ENCODE measurements around the gene STAMBPL1. TPM values are rescaled to one million over a fixed set of nuclear protein-coding genes. Genes with fewer than 3 reads are reported as not detected.

STAMBPL1 gene
- total and polyA plus RNA-seq, 4 donors = 1.7 to 24.5 (median 5.1) TPM

- no peak overlapping the region for H3K9ac ChIP-seq (ENCODE audit: insufficient read depth in 1 of 2, low read length in 2 of 2)
- TF ChIP-seq, protein P1, sequence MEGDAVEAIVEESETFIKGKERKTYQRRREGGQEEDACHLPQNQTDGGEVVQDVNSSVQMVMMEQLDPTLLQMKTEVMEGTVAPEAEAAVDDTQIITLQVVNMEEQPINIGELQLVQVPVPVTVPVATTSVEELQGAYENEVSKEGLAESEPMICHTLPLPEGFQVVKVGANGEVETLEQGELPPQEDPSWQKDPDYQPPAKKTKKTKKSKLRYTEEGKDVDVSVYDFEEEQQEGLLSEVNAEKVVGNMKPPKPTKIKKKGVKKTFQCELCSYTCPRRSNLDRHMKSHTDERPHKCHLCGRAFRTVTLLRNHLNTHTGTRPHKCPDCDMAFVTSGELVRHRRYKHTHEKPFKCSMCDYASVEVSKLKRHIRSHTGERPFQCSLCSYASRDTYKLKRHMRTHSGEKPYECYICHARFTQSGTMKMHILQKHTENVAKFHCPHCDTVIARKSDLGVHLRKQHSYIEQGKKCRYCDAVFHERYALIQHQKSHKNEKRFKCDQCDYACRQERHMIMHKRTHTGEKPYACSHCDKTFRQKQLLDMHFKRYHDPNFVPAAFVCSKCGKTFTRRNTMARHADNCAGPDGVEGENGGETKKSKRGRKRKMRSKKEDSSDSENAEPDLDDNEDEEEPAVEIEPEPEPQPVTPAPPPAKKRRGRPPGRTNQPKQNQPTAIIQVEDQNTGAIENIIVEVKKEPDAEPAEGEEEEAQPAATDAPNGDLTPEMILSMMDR (IDR thresholded peaks at IDR 0.05; ENCODE audit: control extremely low read depth, extremely low read depth) = no peak
- 37 to 54% methylated on average over 3 of the region's 3 CpGs for WGBS, 2 donors
- ATAC-seq (ENCODE audit: insufficient read depth, low FRiP score) (no peak), DNase-seq (peak; percentile 36 to 64 (median 51))
- no peaks in the 10 kb centered on the region for H3K36me3 ChIP-seq (ENCODE audit: control insufficient read depth in 4 of 4, insufficient read depth in 4 of 4, low read length in 4 of 4)
- no peaks in the 10 kb centered on the region for H3K27me3 ChIP-seq (ENCODE audit: control insufficient read depth in 3 of 3, insufficient read depth in 3 of 3, low read length in 2 of 3)
- peaks cover 2 to 11% (median 7%) of the 10 kb centered on the region in 5 donors for H3K4me1 ChIP-seq (ENCODE audit: control insufficient read depth in 5 of 5, insufficient read depth in 5 of 5, low read length in 5 of 5)
- H3K9me3 ChIP-seq (ENCODE audit: control insufficient read depth in 4 of 4, insufficient read depth in 3 of 4, low read length in 3 of 4) = no peaks in the 10 kb centered on the region
- no peak overlapping the region for H3K27ac ChIP-seq (ENCODE audit: low read depth in 1 of 2, low read length in 1 of 2)
- no peak overlapping the region for H3K4me3 ChIP-seq
These were observed 25.4 kb upstream of the STAMBPL1 start for GRCh38 chr10:88854684-88855083.

- H3K27ac ChIP-seq (ENCODE audit: low read depth in 1 of 2, low read length in 1 of 2) = no peak overlapping the region
- peaks cover 2 to 11% (median 3%) of the 10 kb centered on the region in 5 donors for H3K4me1 ChIP-seq (ENCODE audit: control insufficient read depth in 5 of 5, insufficient read depth in 5 of 5, low read length in 5 of 5)
- H3K27me3 ChIP-seq (ENCODE audit: control insufficient read depth in 3 of 3, insufficient read depth in 3 of 3, low read length in 2 of 3) = no peaks in the 10 kb centered on the region
- H3K4me3 ChIP-seq = no peak overlapping the region
- H3K9ac ChIP-seq (ENCODE audit: insufficient read depth in 1 of 2, low read length in 2 of 2) = no peak overlapping the region
- TF ChIP-seq, protein P1 (IDR thresholded peaks at IDR 0.05; ENCODE audit: control extremely low read depth, extremely low read depth) = no peak
- DNase-seq (no peak), ATAC-seq (ENCODE audit: insufficient read depth, low FRiP score) (no peak)
- H3K36me3 ChIP-seq (ENCODE audit: control insufficient read depth in 4 of 4, insufficient read depth in 4 of 4, low read length in 4 of 4) = no peaks in the 10 kb centered on the region
- no peaks in the 10 kb centered on the region for H3K9me3 ChIP-seq (ENCODE audit: control insufficient read depth in 4 of 4, insufficient read depth in 3 of 4, low read length in 3 of 4)
These were observed 22.2 kb upstream of the STAMBPL1 start for GRCh38 chr10:88857831-88858230.

DNA sequence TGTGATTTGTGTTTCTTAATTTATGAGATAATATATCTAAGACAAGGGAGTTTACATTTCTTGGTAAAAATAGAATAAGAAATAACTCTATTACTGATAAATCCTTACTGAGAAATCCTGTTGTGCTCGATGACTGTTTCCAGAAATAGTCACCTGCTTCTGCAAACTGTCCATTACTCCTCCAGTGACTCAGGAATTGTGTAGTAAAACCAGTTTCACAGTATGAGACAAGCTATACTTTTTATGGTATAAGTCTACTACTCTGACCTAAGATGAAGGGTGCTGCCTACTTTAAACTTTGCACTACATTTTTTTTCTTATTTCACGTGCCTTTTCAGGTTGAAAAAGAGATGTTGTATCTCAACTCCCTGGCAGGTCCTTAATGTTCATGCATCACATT lies 21.6 kb upstream of the STAMBPL1 start:
- Histone ChIP-seq H3K9me3 (ENCODE audit: control insufficient read depth in 4 of 4, insufficient read depth in 3 of 4, low read length in 3 of 4) (no peaks in the 10 kb centered on the region), H3K27ac (ENCODE audit: low read depth in 1 of 2, low read length in 1 of 2) (no peak overlapping the region), H3K4me3 (no peak overlapping the region), H3K36me3 (ENCODE audit: control insufficient read depth in 4 of 4, insufficient read depth in 4 of 4, low read length in 4 of 4) (no peaks in the 10 kb centered on the region), H3K27me3 (ENCODE audit: control insufficient read depth in 3 of 3, insufficient read depth in 3 of 3, low read length in 2 of 3) (no peaks in the 10 kb centered on the region), H3K4me1 (ENCODE audit: control insufficient read depth in 5 of 5, insufficient read depth in 5 of 5, low read length in 5 of 5) (peaks cover 2 to 10% (median 3%) of the 10 kb centered on the region in 5 donors), H3K9ac (ENCODE audit: insufficient read depth in 1 of 2, low read length in 2 of 2) (no peak overlapping the region)
- ATAC-seq (ENCODE audit: insufficient read depth, low FRiP score) (no peak), DNase-seq (no peak)
- TF ChIP-seq, protein P1 (IDR thresholded peaks at IDR 0.05; ENCODE audit: control extremely low read depth, extremely low read depth) = no peak
- WGBS, 2 donors = 43 to 64% methylated on average over 2 of the region's 2 CpGs

DNA sequence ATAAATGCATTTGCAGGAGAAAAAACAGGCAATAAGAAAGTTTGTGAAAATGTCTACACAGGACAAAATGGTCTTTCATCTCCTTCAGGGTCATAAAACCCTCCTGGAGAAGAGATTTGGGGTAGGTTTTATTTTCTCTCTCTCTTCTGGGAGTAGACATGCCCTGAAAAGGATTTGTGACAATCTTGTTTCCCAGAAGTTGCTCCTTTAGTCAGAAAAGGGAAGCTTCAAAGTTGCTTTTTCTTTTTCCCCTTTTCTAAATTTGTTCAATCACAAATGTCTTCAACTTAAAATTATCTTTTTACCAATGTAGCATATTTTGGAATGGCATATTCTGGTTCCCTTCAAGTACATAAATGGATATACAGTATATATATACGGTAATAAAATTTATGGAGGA lies 19.0 kb upstream of the STAMBPL1 start:
- no peak for ATAC-seq (ENCODE audit: insufficient read depth, low FRiP score)
- DNase-seq = no peak
- Histone ChIP-seq H3K36me3 (ENCODE audit: control insufficient read depth in 4 of 4, insufficient read depth in 4 of 4, low read length in 4 of 4) (no peaks in the 10 kb centered on the region), H3K9ac (ENCODE audit: insufficient read depth in 1 of 2, low read length in 2 of 2) (no peak overlapping the region), H3K27ac (ENCODE audit: low read depth in 1 of 2, low read length in 1 of 2) (no peak overlapping the region), H3K27me3 (ENCODE audit: control insufficient read depth in 3 of 3, insufficient read depth in 3 of 3, low read length in 2 of 3) (no peaks in the 10 kb centered on the region), H3K4me1 (ENCODE audit: control insufficient read depth in 5 of 5, insufficient read depth in 5 of 5, low read length in 5 of 5) (peaks cover 0 to 3% (median 0%) of the 10 kb centered on the region in 5 donors), H3K9me3 (ENCODE audit: control insufficient read depth in 4 of 4, insufficient read depth in 3 of 4, low read length in 3 of 4) (no peaks in the 10 kb centered on the region), H3K4me3 (no peak overlapping the region)
- 38 to 91% methylated on average over 1 of the region's 1 CpG for WGBS, 2 donors
- TF ChIP-seq, protein P1 (IDR thresholded peaks at IDR 0.05; ENCODE audit: control extremely low read depth, extremely low read depth) = no peak
